Left kidney (tissue), 2 donors: Measurements from ENCODE around the gene KPNA3. TPM values are rescaled to one million over a fixed set of nuclear protein-coding genes. Genes with fewer than 3 reads are reported as not detected.
A peak's percentile ranks its signal among the peaks of the same experiment; 100 is the strongest.
"Not testable (repeated sequence)": the region's sequence is repeated elsewhere in the genome, so short reads cannot be mapped to it uniquely, and the experiment has no call there.

ENCODE experiments used
- DNase-seq: peaks from one replicate; pipeline ENCODE4 v3.0.0-alpha.2; 2013
- polyA plus RNA-seq: library from polyadenylated mRNA; unstranded; fragments of 120-200 nt; gene quantifications from one replicate; pipeline ENCODE4 v1.2.1, GENCODE V29; 2013; ENCODE audit not compliant: insufficient read length

Gene KPNA3
- polyA plus RNA-seq, 1 donor, result 41.4 TPM

DNA sequence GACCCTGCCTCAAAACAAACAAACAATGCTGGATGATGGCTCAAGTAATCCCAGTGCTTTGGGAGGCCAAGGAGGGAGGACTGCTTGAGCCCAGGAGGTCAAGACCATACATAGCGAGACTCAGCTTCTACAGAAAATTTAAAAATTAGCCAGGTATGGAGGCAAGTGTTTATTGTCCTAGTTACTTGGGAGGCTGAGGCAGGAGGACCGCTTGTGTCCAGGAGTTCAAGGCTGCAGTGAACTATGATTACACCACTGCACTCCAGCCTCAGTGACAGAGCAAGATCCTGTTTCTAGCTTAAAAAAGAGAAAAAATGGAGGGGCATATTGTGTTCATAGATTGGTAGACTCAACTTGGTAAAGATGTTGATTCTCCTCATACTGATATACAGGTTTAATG, 36.2 kb downstream of the KPNA3 start:
- DNase-seq, result no peak

- DNase-seq, result no peak
Observed at GRCh38 chr13:49754146-49754545, 38.3 kb downstream of the KPNA3 start.

- DNase-seq, result no peak
Observed at GRCh38 chr13:49749848-49750247, 42.6 kb downstream of the KPNA3 start.

GRCh38 chr13:49746111-49746510, 46.4 kb downstream of the KPNA3 start:
- DNase-seq, result no peak

DNA sequence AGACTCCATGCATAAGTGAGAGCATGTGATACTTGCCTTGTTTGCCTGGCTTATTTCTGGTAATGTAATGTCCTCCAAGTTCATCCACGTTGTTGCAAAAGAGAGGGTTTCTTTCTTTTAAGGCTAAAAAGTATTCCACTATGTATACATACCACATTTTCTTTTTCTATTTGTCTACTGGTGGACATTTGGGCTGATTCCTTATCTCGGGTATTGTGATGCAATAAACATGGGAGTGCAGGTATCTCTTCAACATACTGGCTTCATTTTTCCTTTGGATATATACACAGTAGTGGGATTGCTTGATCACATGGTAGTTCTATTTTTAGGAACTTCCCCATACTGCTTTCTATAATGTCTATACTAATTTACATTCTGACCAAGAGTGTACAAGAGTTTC, 51.6 kb downstream of the KPNA3 start:
- no peak for DNase-seq

- DNase-seq, result no peak
Observed at GRCh38 chr13:49739498-49740187, 52.8 kb downstream of the KPNA3 start.

DNA sequence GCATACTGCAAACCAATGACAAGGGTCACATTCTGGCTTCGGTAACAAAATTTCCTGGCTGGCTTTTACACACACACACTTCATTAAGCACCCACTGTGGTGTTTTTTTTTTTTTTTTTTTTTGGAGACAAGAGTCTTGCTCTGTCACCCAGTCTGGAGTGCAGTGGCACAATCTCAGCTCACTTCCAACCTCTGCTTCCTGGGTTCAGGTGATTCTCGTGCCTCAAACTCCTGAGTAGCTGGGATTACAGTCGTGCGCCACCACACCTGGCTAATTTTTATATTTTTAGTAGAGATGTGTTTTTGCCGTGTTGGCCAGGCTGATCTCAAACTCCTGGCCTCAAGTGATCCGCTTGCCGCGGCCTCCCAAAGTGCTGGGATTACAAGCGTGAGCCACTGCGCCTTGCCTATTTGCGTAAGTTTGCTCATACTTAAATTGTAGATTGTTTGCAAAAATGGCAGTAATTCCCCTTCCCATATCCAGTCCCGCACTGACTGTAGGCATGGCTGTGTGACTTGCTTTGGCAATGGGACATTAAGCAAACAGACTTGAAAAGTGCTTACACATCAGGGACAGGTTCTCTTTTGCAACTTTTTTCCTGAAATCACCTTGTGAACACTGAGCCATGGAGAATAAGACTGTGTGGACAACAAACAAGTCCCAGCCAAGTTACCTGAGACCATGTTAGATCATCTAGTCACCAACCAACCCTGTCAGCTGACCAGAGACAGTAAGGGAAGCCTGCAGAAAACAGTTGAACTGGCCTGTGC, 59.1 kb downstream of the KPNA3 start:
- DNase-seq, result peak; percentile 0

DNA sequence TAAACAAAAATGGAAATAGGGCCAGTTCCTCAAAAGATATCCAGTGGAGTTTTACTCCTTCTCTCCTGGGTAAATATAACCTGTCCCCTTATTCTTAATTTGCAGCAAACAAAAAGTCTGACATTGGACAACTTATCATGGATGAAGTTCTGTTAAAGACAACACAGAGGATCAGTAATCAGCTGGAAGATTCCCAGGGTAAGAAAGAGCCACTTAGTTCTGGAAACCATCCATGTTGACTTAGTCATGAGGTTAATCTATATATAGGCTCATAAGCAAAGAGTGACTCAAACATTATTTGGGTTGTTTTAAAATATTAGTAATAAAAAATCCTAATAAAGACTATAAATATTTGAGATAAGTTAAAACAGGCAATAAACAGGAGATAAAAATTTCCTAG, 60.7 kb downstream of the KPNA3 start:
- DNase-seq, result no peak

DNA sequence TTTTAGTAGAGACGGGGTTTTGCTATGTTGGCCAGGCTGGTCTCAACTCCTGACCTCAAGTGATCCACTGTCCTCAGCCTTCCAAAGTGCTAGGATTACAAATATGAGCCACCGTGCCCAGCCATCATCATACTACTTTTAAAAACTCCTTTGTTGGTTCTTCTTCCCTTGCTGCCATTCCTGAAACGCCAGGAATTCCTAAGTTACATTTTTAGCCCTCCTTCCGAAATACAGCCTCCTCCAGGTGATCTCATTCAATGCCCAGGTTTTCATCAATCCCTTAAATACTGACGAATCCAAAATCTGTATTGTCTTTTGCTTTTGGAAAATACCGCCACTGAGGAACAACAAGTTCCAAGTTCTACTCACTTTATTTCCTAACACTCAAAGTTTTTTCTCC, 75.9 kb downstream of the KPNA3 start:
- DNase-seq, result no peak

- DNase-seq, result no peak
Observed at GRCh38 chr13:49714757-49715156, 77.7 kb downstream of the KPNA3 start.

DNA sequence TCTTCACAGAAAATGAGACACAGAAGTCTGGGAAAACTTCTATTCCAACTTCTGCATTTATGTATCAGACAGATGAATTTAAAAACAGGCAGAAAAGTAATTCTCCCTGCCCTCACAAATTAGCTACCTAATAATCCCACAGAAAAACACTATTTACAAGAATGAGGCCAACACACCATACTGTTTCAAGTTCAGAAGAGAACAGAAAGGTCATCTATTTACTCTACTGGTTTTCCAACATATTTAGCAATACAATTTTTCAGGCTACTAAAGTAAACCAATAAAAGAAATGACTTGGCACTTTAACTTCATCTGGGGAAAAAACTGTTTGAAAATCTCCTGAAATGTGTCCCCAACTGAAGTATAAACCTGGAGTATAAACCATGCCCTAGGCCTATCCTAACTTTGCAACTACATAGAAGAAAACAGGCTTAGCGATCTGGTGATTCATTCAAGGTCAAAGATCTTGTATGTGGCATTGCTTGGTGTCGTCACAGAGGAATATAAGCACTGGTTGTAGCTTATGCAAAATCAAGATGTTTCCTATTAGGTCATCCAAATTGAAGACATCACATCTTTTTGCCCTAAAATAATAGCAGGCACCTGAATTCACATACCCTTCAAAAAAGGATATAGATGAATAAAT, 81.1 kb downstream of the KPNA3 start:
- no peak for DNase-seq

DNA sequence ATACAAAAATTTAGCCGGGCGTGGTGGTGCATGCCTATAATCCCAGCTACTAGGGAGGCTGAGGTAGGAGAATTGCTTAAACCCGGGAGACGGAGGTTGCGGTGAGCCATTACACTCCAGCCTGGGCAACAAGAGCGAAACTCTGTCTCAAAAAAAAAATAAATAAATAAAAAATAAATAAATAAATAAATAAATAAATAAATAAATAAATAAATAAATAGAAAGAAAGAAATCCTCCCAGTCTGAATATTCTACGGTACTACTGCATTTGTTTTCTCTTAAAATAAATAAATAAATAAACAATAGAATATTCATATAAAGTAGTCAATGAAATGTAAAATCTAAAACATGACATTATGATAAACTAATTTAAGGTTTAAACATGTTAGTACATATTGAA, 88.2 kb downstream of the KPNA3 start:
- DNase-seq, result not testable (repeated sequence)

DNA sequence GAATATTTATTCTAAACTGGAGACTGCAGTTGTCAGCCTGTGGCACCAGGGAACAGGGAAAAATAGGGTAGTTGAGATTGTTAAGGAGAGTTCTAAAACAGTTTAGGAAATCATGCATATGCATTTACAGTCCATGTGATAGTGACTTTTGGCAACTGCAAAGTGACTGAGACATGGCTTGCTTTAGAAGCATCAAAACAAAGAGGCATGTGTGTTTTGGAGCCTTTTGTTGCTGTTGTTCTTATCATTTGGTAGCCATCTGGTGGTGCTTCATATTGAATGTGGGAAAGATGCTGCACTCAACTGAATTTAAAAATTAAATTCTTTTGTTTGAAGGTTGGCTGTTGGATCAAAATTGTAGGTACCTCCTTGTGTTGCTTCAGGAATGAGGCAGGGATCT, 91.0 kb downstream of the KPNA3 start:
- DNase-seq, result no peak

GRCh38 chr13:49697468-49697867, 95.0 kb downstream of the KPNA3 start:
- DNase-seq, result no peak

- DNase-seq, result no peak
Observed at GRCh38 chr13:49694446-49694845, 98.0 kb downstream of the KPNA3 start.

GRCh38 chr13:49693877-49694276, 98.6 kb downstream of the KPNA3 start:
- no peak for DNase-seq

- DNase-seq, result no peak
Observed at GRCh38 chr13:49693191-49693733, 99.2 kb downstream of the KPNA3 start.

DNA sequence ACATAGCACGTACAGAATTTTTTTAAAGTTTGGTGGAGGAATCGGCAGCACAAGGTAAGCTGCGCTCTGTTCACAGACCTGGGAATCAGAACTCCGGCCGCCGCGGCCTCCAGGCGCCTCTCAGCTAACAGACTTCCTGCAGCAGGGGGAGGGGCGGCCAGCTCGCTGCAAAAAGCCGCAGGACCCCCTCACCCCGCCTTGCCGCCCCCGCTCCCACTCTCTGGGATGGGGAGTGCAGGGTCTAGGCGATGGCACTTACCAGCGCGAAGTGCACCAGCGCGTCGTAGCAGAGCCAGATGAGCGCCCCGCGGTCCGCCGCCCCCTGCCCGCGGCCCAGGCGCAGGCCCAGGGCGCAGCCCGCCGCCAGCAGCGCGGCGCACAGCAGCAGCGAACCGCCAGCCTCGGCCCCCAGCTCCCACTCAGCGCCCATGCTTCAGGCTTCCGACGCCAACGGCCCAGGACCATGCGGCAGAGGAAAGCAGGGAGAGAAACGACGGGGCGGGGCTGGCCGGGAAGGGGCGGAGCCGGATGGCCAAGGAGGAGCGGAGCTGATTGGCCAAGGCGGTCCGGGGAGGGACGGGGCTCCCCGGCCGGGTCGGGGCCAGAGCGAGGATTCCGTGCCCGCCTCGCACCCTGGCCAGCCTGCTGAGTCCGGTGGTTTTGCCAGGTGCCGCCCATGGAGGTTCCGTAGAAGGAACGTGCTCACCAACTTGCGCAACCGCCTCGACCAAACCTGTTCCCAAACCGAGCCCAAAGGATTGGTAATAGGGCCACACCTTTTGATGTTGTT, 101.3 kb downstream of the KPNA3 start, which contains the start of gene EBPL:
Gene EBPL (minus strand): TSS at position 492 of the 790 bp plus-strand sequence. CDS start 62 bp downstream, at position 430.
- peak; percentile 93 for DNase-seq

- peak; percentile 31 for DNase-seq
Observed at GRCh38 chr13:49690133-49690994, 102.1 kb downstream of the KPNA3 start.

- no peak for DNase-seq
Observed at GRCh38 chr13:49683489-49683888, 109.0 kb downstream of the KPNA3 start.

DNA sequence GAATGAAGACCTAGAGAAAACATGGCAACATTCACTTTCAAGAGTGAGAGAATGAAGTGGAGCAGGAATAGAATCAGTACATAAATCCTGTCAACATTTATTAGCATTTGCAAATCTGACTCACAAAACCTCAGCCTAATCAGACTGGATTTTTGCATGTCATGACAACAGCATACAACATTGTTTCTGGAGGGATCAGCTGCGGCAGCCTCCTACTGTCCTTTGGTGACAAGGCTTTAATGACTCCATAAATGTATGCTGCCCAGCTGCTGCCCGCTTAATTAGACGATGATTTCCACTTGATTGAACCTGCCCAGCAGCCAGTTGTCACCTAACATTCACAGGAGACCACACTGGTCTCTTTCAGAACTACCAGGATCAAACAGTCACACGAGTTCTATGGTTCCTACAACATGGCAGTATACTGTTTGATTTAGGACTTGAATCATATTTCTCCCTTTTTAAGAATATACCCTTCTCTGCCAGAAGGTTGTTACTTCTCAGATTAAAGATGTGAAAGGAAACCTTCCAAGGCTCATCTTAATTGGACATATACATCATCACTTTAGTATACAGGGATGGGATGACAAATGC, 110.5 kb downstream of the KPNA3 start:
- no peak for DNase-seq
